ENCODE measurements around the gene IWS1. TPM values are rescaled to one million over a fixed set of nuclear protein-coding genes. Genes with fewer than 3 reads are reported as not detected.

Gene IWS1
- total RNA-seq, 1 experiment from 2014 or later: 46.6 TPM

- peaks cover 5 to 22% of the 10 kb centered on the region in 2 experiments; a peak in 3 of 4 replicates for H3K4me1 ChIP-seq (ENCODE audit: control insufficient read depth in 1 of 2, insufficient read depth in 2 of 2, low read length in 2 of 2)
- ChIA-PET CTCF (interaction anchor here (1.0 to 1.6 kb wide), 3 partner anchors 13 to 170 kb away, joined by 3 to 6 read pairs (median 3); no protein-coding TSS in a partner anchor), POLR2A (interaction anchor here (1.0 to 1.2 kb wide), 3 partner anchors 10 to 17 kb away, joined by 5 to 8 read pairs (median 5); no protein-coding TSS in a partner anchor), RAD21 (ENCODE audit: low non-redundant PET in 1 of 2, low total read pairs in 2 of 2, uncharacterized antibody in 2 of 2, unreplicated experiment in 2 of 2) (no interaction called here)
- peaks cover 21 to 22% of the 10 kb centered on the region in 2 experiments; a peak in 2 of 4 replicates for H3K36me3 ChIP-seq (ENCODE audit: control insufficient read depth in 1 of 2, insufficient read depth in 2 of 2, low read length in 2 of 2)
- H3K9ac ChIP-seq (ENCODE audit: low read length): peak overlapping the region; percentile 99
- BruUV-seq (replicated peaks): TSS peak; percentile 52
- peaks cover 6% of the 10 kb centered on the region; the same call in 1 of the 2 replicates for H4K20me1 ChIP-seq (ENCODE audit: insufficient read depth)
- no peak for TF ChIP-seq CTCF (IDR thresholded peaks at IDR 0.05 in 2 of 3, conservative IDR thresholded peaks at IDR 0.05 in 1 of 3; ENCODE audit: borderline replicate concordance in 1 of 3, insufficient read depth in 1 of 3, low read depth in 2 of 3, low read length in 2 of 3)
- TF ChIP-seq ZBTB33 (IDR thresholded peaks at IDR 0.05; ENCODE audit: extremely low read depth, insufficient replicate concordance, low read length): no peak
- no peak for TF ChIP-seq ZNF274 (IDR thresholded peaks at IDR 0.05; ENCODE audit: low read depth, low read length)
- TF ChIP-seq POLR2A (IDR thresholded peaks at IDR 0.05; ENCODE audit: borderline replicate concordance, extremely low read depth, insufficient read depth, insufficient read length): no peak
- TF ChIP-seq EGR1 (IDR thresholded peaks at IDR 0.05; ENCODE audit: low read depth): no peak
- no peak for TF ChIP-seq ATF3 (IDR thresholded peaks at IDR 0.05)
- no peak for TF ChIP-seq POLR2AphosphoS5 (IDR thresholded peaks at IDR 0.05; ENCODE audit: low read depth, low read length)
- no peak for TF ChIP-seq EZH2 (IDR thresholded peaks at IDR 0.05)
- TF ChIP-seq SP1 (IDR thresholded peaks at IDR 0.05; ENCODE audit: low read depth): no peak
- TF ChIP-seq EZH2phosphoT487 (IDR thresholded peaks at IDR 0.05; ENCODE audit: borderline replicate concordance): no peak
- TF ChIP-seq YY1 (IDR thresholded peaks at IDR 0.05; ENCODE audit: extremely low read depth, insufficient replicate concordance, low read depth, low read length): no peak
- TF ChIP-seq ELF1 (IDR thresholded peaks at IDR 0.05; ENCODE audit: borderline replicate concordance, low read depth): no peak
- TF ChIP-seq SIN3A (IDR thresholded peaks at IDR 0.05; ENCODE audit: low read depth): no peak; the same call in 1 of the 2 replicates
- TF ChIP-seq, protein P1, sequence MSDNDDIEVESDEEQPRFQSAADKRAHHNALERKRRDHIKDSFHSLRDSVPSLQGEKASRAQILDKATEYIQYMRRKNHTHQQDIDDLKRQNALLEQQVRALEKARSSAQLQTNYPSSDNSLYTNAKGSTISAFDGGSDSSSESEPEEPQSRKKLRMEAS (IDR thresholded peaks at IDR 0.05): no peak
- no peak for TF ChIP-seq ZFX (IDR thresholded peaks at IDR 0.05)
- no peak for TF ChIP-seq FOSL1 (IDR thresholded peaks at IDR 0.05; ENCODE audit: low read depth)
- no peak for TF ChIP-seq TCF7L2 (IDR thresholded peaks at IDR 0.05; ENCODE audit: borderline replicate concordance, extremely low read depth, insufficient read depth, insufficient read length)
- H3K27me3 ChIP-seq (ENCODE audit: insufficient read depth, low read length): no peaks in the 10 kb centered on the region
- ATAC-seq (no peak), DNase-seq (ENCODE audit: low read depth, low spot score) (no peak)
- H3K27ac ChIP-seq (ENCODE audit: low read depth, low read length): peak overlapping the region; percentile 80
- H3K4me2 ChIP-seq (ENCODE audit: low read length): peak overlapping the region; percentile 76
- H2AFZ ChIP-seq (ENCODE audit: low read depth, low read length, poor library complexity, severe bottlenecking): no peak overlapping the region
- no peaks in the 10 kb centered on the region for H3K9me3 ChIP-seq (ENCODE audit: control insufficient read depth in 1 of 2, insufficient read depth in 1 of 2, low read depth in 1 of 2, low read length in 2 of 2)
- H3K9me2 ChIP-seq (ENCODE audit: insufficient read depth): no peaks in the 10 kb centered on the region
- intact Hi-C loops (cut with micrococcal nuclease): loop anchor here (2.0 kb wide), 1 partner anchor 175 kb away; the partner anchor contains the start of gene SFT2D3
- peak overlapping the region; percentile 92 for H3K4me3 ChIP-seq (replicated peaks in 1 of 2; ENCODE audit: low read depth in 1 of 2, low read length in 2 of 2)
- H3K79me2 ChIP-seq (ENCODE audit: insufficient read depth, low read length): peaks cover 55% of the 10 kb centered on the region
These were observed 578 bp downstream of the IWS1 start for GRCh38 chr2:127525691-127526131.

Measured in HCT116 (cell line).